K562 (cell line): ENCODE data around the gene PLXDC2. TPM values are rescaled to one million over a fixed set of nuclear protein-coding genes. Genes with fewer than 3 reads are reported as not detected.

ENCODE experiments used
- ATAC-seq: fragments of 200-7000 bp; cut with Tn5 transposase; 3 replicates; pipeline ENCODE4 v1.9.1; 2020; ENCODE audit warnings: moderate library complexity
- BruUV-seq: library from RNA; stranded (reverse); fragments of 400-500 nt; replicated peaks from 2 replicates; lab custom pipeline; 2021; lab: Mats Ljungman, UMichigan
- CTCF ChIA-PET: fragments of 300-600 bp; formaldehyde crosslinking; extraction: SDS; loops from one replicate; lab custom pipeline; 2021; ENCODE audit warnings: low intra/inter-chr PET ratio; lab: Yijun Ruan, JAX
- POLR2A ChIA-PET: fragments of 300-600, 350-650 bp; sonication (Branson Sonifier 250); formaldehyde crosslinking; extraction: SDS; loops from one replicate; lab custom pipeline; 2021; ENCODE audit warnings: antibody characterized with exemption, inconsistent platforms; lab: Yijun Ruan, JAX
- DNase-seq, 4 experiments: peaks; one replicate each; pipeline versions ENCODE4 v3.0.0 to v3.0.0-alpha.2; 2011 to 2018; ENCODE audit warnings: low spot score in 3 of 4, mixed read lengths in 3 of 4; ENCODE audit errors: extremely low read depth in 1 of 4
- FAIRE-seq: peaks from 2 replicates; lab custom pipeline; 2011; peaks lifted over from hg19 to GRCh38; lab: Jason Lieb, UNC
- H2AFZ ChIP-seq: 2 replicates; pipeline ENCODE4 v1.6.0; 2011; ENCODE audit warnings: low read depth, low read length, control low read depth, inconsistent platforms
- H3K27ac ChIP-seq: fragments of 200-600 bp; 3 replicates; pipeline ENCODE4 v1.8.0; 2011; ENCODE audit warnings: low read depth, mild to moderate bottlenecking, control low read depth, inconsistent platforms, low read length, moderate library complexity, mixed read lengths; ENCODE audit errors: extremely low read depth
- H3K27me3 ChIP-seq, 2 experiments: fragments of 300-600 bp in 1 of 2; 2 replicates in 1 of 2; 3 replicates in 1 of 2; pipeline versions ENCODE4 v1.6.0 to v1.8.0; 2011; ENCODE audit warnings: inconsistent platforms in 2 of 2, low read length in 2 of 2, mild to moderate bottlenecking in 1 of 2, mixed read lengths in 1 of 2, moderate library complexity in 1 of 2; ENCODE audit not compliant: control insufficient read depth in 2 of 2, insufficient read depth in 2 of 2
- H3K36me3 ChIP-seq: fragments of 300-600 bp; 3 replicates; pipeline ENCODE4 v1.8.0; 2011; ENCODE audit warnings: mild to moderate bottlenecking, low read length, inconsistent platforms; ENCODE audit not compliant: control insufficient read depth, insufficient read depth
- H3K4me1 ChIP-seq, 2 experiments: fragments of 200-600 bp in 1 of 2; replicated peaks in 1 of 2; 2 replicates in 1 of 2; 3 replicates in 1 of 2; pipeline versions ENCODE4 v1.5.1 to v1.8.0; 2011; ENCODE audit warnings: inconsistent platforms in 2 of 2, low read length in 2 of 2, mild to moderate bottlenecking in 1 of 2, mixed read lengths in 1 of 2, moderate library complexity in 1 of 2; ENCODE audit not compliant: control insufficient read depth in 2 of 2, insufficient read depth in 2 of 2
- H3K4me2 ChIP-seq: 2 replicates; pipeline ENCODE4 v1.6.1; 2011; ENCODE audit warnings: low read length, control low read depth, inconsistent platforms, mixed read lengths; ENCODE audit not compliant: insufficient read depth
- H3K4me3 ChIP-seq: fragments of 200-600 bp; sonication (generic), shearing (Covaris generic); 2 replicates; pipeline ENCODE4 v1.5.1; 2016; ENCODE audit warnings: control low read depth, inconsistent platforms
- H3K79me2 ChIP-seq: fragments of 200-600 bp; 3 replicates; pipeline ENCODE4 v1.8.0; 2011; ENCODE audit warnings: low read length, inconsistent platforms; ENCODE audit not compliant: control insufficient read depth, insufficient read depth
- H3K9ac ChIP-seq, 2 experiments: 2 replicates each; pipeline versions ENCODE4 v1.6.0 to v1.6.1; 2011; ENCODE audit warnings: low read depth in 2 of 2, low read length in 2 of 2, control low read depth in 1 of 2, inconsistent platforms in 1 of 2, mild to moderate bottlenecking in 1 of 2, mixed read lengths in 1 of 2; ENCODE audit not compliant: insufficient read depth in 1 of 2
- H3K9me1 ChIP-seq: one replicate; pipeline ENCODE4 v1.6.0; 2011; ENCODE audit warnings: inconsistent platforms, mild to moderate bottlenecking, low read length, moderate library complexity; ENCODE audit not compliant: control insufficient read depth, insufficient read depth
- H3K9me3 ChIP-seq: replicated peaks from 2 replicates; pipeline ENCODE4 v1.5.1; 2011; ENCODE audit warnings: low read depth, low read length, inconsistent platforms; ENCODE audit not compliant: control insufficient read depth, insufficient read depth
- H4K20me1 ChIP-seq: replicated peaks from 2 replicates; pipeline ENCODE4 v1.6.1; 2011; ENCODE audit warnings: low read length, inconsistent platforms, mixed read lengths; ENCODE audit not compliant: control insufficient read depth, insufficient read depth
- EHMT2 ChIP-seq: fragments of 450-650 bp; IDR thresholded peaks from 2 replicates; pipeline ENCODE4 v1.6.1; 2018; ENCODE audit warnings: antibody characterized with exemption
- HMG20A ChIP-seq: fragments of 450-650 bp; formaldehyde crosslinking; conservative IDR thresholded peaks from 2 replicates; pipeline ENCODE4 v1.4.0; 2020; ENCODE audit warnings: mild to moderate bottlenecking, mixed read lengths
- MCM3 ChIP-seq: fragments of 450-650 bp; IDR thresholded peaks from 2 replicates; pipeline ENCODE4 v1.6.1; 2016
- STAT5B ChIP-seq: fragments of 250-450 bp; sonication (Bioruptor Pico); IDR thresholded peaks from 2 replicates; pipeline ENCODE4 v1.8.0; 2021; ENCODE audit warnings: mild to moderate bottlenecking, inconsistent platforms
- TEAD1 ChIP-seq, 2 experiments: fragments of 450-650 bp in 1 of 2; sonication (generic) in 1 of 2; formaldehyde crosslinking; IDR thresholded peaks; 2 replicates each; pipeline versions ENCODE4 v1.4.0 to v1.8.0; 2020 to 2022; ENCODE audit warnings: mild to moderate bottlenecking in 2 of 2, missing genetic modification reagents in 1 of 2
- WGBS: fragments of 100-300 bp; shearing (Covaris generic); methylation state at CpG from one replicate; pipeline ENCODE4 v1.1.6; 2016; ENCODE audit warnings: low coverage, mixed read lengths; ENCODE audit not compliant: insufficient coverage; ENCODE audit errors: missing lambda C conversion rate; 5-methylcytosine and 5-hydroxymethylcytosine counted together
- in situ Hi-C: fragments of 300-500 bp; cut with MboI; formaldehyde crosslinking; loops from 4 replicates; pipeline ENCODE4 v1.15.0; 2018; ENCODE audit warnings: inconsistent platforms, mixed read lengths
- intact Hi-C: fragments of 100-400 bp; cut with micrococcal nuclease; formaldehyde crosslinking; loops from 2 replicates; pipeline ENCODE4 v1.14.2; 2022
- polyA plus RNA-seq, 8 experiments: library from polyadenylated mRNA; depleted of rRNA in 4 of 8; stranded (reverse) in 5 of 8; unstranded in 3 of 8; fragments of >200 nt; fragmentation: Nextera tagmentation in 2 of 8; fragmentation: Illumina TruSeq in 1 of 8; extraction: Ambion mirVana in 2 of 8; extraction: Trizol in 1 of 8; gene quantifications; 2 replicates each; pipeline versions ENCODE4 v1.2.1 to v1.2.3, GENCODE V29; 2011 to 2014; ENCODE audit warnings: inconsistent platforms in 1 of 8, missing spikeins in 1 of 8
- total RNA-seq, 7 experiments: library from RNA; depleted of rRNA in 6 of 7; stranded (reverse); fragments of >200 nt in 6 of 7; fragmentation: Illumina TruSeq in 2 of 7; extraction: Trizol in 2 of 7; gene quantifications; 2 replicates each; pipeline versions ENCODE4 v1.2.1 to v1.2.3, GENCODE V29; 2011 to 2021; ENCODE audit warnings: low replicate concordance in 1 of 7
- TF ChIP-seq, protein P1 (sequence below): sonication (generic); formaldehyde crosslinking; IDR thresholded peaks from 2 replicates; pipeline ENCODE4 v1.8.1; 2023; ENCODE audit warnings: mild to moderate bottlenecking, missing genetic modification reagents

PLXDC2 gene
- total and polyA plus RNA-seq, 9 of the 15 experiments (the other 6 are each of a cell fraction or from before 2014, with no cell fraction given): 0.01 to 0.33 (median 0.10) TPM; not detected in 3

DNA sequence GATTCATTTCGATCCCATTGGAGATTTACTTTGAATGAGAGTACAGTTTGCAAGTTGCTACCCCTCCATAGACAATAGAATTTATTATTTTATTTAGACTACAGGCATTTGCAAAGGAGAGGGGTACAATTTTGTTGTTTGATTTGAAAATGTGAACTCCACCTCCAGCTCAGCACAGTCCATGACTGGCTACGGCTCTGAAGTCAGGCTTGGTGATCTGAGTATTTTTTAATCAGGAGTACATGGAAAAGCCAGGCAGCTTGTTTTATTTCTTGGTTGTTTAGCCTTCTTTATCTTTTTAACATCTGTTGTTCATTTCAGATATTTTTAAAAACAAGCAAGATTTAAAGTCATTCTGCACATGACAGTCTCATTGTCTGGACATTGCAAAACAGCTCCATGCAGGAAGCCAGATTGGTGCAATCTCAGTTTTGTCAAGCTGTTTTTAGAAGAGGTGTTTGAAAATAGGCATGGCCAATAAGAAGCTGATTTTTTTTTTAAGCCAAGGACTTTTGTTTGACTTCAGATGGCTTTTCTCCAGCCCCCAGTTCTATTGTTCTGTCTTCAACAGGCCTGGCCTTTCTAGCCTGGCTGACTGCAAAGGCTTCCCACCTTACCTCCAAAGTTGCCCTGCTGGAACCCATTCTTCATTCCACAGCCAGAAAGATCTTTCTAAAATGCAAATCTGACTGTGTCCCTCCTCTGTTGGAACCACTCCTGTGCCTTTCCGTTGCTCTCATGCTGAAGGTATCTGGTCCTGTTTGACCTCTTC, 12.2 kb downstream of the PLXDC2 start:
- ATAC-seq (no peak), FAIRE-seq (no peak), DNase-seq (no peak)
- H2AFZ ChIP-seq: no peak overlapping the region
- in situ Hi-C loops (no loop called here), intact Hi-C loops (no loop called here)
- CTCF ChIA-PET: no interaction called here
- no peaks in the 10 kb centered on the region; the same call in 1 of the 2 replicates for H3K9me3 ChIP-seq
- BruUV-seq: no TSS peak
- H3K79me2 ChIP-seq: no peaks in the 10 kb centered on the region
- POLR2A ChIA-PET: no interaction called here
- no peaks in the 10 kb centered on the region for H3K9me1 ChIP-seq
- H3K4me1 ChIP-seq: no peaks in the 10 kb centered on the region
- H3K9ac ChIP-seq: no peak overlapping the region
- H3K27ac ChIP-seq: no peak overlapping the region
- H4K20me1 ChIP-seq: no peaks in the 10 kb centered on the region
- H3K4me2 ChIP-seq: no peak overlapping the region
- 5% methylated on average over 3 of the region's 3 CpGs for whole genome bisulfite sequencing
- TF ChIP-seq TEAD1 (CRISPR knock-in tag; IDR thresholded peaks at IDR 0.05): no peak
- TF ChIP-seq, protein P1, sequence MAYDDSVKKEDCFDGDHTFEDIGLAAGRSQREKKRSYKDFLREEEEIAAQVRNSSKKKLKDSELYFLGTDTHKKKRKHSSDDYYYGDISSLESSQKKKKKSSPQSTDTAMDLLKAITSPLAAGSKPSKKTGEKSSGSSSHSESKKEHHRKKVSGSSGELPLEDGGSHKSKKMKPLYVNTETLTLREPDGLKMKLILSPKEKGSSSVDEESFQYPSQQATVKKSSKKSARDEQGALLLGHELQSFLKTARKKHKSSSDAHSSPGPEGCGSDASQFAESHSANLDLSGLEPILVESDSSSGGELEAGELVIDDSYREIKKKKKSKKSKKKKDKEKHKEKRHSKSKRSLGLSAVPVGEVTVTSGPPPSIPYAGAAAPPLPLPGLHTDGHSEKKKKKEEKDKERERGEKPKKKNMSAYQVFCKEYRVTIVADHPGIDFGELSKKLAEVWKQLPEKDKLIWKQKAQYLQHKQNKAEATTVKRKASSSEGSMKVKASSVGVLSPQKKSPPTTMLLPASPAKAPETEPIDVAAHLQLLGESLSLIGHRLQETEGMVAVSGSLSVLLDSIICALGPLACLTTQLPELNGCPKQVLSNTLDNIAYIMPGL (CRISPR knock-in tag): no peak
- TF ChIP-seq HMG20A (CRISPR knock-in tag): no peak
- TF ChIP-seq STAT5B (CRISPR knock-in tag): no peak
- TF ChIP-seq MCM3: no peak
- no peak for TF ChIP-seq EHMT2
- H3K36me3 ChIP-seq: no peaks in the 10 kb centered on the region
- no peak overlapping the region for H3K4me3 ChIP-seq
- H3K27me3 ChIP-seq: no peaks in the 10 kb centered on the region
